Measurements from ENCODE around the gene SPATA2. TPM values are rescaled to one million over a fixed set of nuclear protein-coding genes. Genes with fewer than 3 reads are reported as not detected.

The SPATA2 gene
- total RNA-seq, 1 donor from 2014 or later = 2.4 TPM

DNA sequence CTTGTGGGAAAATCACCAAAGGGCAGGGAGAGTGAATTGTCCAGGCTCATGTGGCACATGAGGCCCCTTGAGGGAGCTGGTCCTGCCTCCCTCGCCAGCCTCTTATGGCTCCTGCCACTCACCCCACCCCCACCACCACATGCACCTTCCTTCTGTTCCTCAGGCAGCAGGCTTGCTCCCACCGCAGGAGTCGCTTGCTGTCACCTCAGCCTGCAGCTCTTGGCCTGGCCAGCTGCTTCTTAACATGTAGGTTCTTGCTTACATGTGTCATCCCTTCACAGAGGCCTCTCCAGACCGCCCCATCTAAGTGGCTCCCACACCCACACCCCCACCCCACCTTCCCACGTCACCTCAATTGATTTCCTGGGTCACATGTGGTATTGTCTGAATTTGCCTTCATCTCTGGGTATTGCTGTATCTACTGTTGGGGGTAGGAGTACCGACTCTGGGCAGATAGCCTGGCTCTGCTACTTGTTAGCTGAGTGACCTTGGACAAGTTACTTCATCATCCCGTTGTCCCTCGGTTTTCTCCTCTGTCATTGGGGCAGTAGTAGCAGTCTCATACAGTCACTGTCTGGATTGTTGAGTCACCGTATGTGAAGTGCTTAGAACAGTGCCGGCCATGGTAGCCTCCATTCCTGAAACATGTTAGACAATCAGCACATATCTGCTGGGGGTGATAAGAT, 61.0 kb downstream of the SPATA2 start:
- no peak for DNase-seq

DNA sequence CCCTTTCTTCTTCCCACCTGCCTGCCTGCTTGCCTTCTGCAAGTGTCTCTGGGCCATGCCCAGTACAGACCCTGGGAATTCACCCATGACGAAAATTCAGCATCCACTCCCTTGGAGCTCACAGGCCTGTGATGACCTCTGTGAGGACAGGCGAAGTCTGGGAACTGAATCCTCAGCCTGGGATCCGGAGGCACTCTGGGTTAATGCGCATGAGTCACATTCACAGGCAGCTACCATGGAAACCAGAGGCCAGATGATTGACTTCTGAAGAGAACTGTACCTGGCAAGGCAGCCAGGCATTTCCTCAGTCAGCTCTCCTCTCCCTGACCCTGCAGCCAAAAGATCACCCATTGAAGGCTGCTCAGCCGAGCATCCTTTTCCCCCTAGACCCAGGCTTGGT, 61.7 kb downstream of the SPATA2 start:
- no peak for DNase-seq

Small RNA genes within 50 kb of the gene (small RNA-seq; reads per million reads assigned to genes)
- gene RF00017 (ENCODE audit: low replicate concordance) (not detected), gene RF00019 (ENCODE audit: low replicate concordance) (not detected)

Other genes with a start within 250 kb of the SPATA2 start
- 21.3 TPM for gene B4GALT5, start 201.7 kb downstream of the SPATA2 start, total RNA-seq
- 4.3 TPM for gene SLC9A8, start 102.7 kb downstream of the SPATA2 start, total RNA-seq
- 86.4 TPM for gene RNF114, start 20.9 kb upstream of the SPATA2 start, total RNA-seq
- 0.31 TPM for gene SNAI1, start 67.5 kb upstream of the SPATA2 start, total RNA-seq
- gene UBE2V1, start 197.6 kb upstream of the SPATA2 start, total RNA-seq = 39.6 TPM
- 18.6 TPM for gene PEDS1, start 238.2 kb upstream of the SPATA2 start, total RNA-seq

Measured in tongue (tissue), 3 donors.